Activated naive CD4-positive, alpha-beta T cell treated with anti-CD3 and anti-CD28 coated beads for 36 hours (primary cell): ENCODE results near the gene ATXN1. TPM values are rescaled to one million over a fixed set of nuclear protein-coding genes. Genes with fewer than 3 reads are reported as not detected.
"Not testable (repeated sequence)": the region's sequence is repeated elsewhere in the genome, so short reads cannot be mapped to it uniquely, and the experiment has no call there.

ENCODE experiments used
- CTCF ChIA-PET: fragments of 350-600 bp; sonication (Branson Sonifier 250); formaldehyde crosslinking; loops from one replicate; lab custom pipeline; 2021; ENCODE audit warnings: antibody characterized with exemption; lab: Charles Lee
- DNase-seq: peaks from one replicate; pipeline ENCODE4 v3.0.0-alpha.2; 2020
- H3K27ac Mint-ChIP-seq: one replicate; pipeline ENCODE4 v1.8.0; 2021; ENCODE audit warnings: mild to moderate bottlenecking, mixed read lengths
- H3K27me3 Mint-ChIP-seq: one replicate; pipeline ENCODE4 v1.8.0; 2021; ENCODE audit warnings: low read depth, mixed read lengths
- H3K36me3 Mint-ChIP-seq: one replicate; pipeline ENCODE4 v1.8.0; 2021; ENCODE audit warnings: low read depth, mixed read lengths
- H3K4me1 Mint-ChIP-seq: one replicate; pipeline ENCODE4 v1.8.0; 2021; ENCODE audit warnings: low read depth, mixed read lengths
- H3K4me3 Mint-ChIP-seq: one replicate; pipeline ENCODE4 v1.8.0; 2021; ENCODE audit warnings: mild to moderate bottlenecking, moderate library complexity, mixed read lengths
- H3K9me3 Mint-ChIP-seq: one replicate; pipeline ENCODE4 v1.8.0; 2021; ENCODE audit warnings: mixed read lengths
- intact Hi-C: fragments of 100-400 bp; cut with micrococcal nuclease; formaldehyde crosslinking; loops from one replicate; pipeline ENCODE4 v1.15.1; 2023
- total RNA-seq, 2 experiments: library from RNA; stranded (reverse); gene quantifications; one replicate each; pipeline ENCODE4 v1.2.3, GENCODE V29; 2021

ATXN1 gene
- total RNA-seq, 2 experiments from 2014 or later, result 9.4 to 12.7 TPM

DNA sequence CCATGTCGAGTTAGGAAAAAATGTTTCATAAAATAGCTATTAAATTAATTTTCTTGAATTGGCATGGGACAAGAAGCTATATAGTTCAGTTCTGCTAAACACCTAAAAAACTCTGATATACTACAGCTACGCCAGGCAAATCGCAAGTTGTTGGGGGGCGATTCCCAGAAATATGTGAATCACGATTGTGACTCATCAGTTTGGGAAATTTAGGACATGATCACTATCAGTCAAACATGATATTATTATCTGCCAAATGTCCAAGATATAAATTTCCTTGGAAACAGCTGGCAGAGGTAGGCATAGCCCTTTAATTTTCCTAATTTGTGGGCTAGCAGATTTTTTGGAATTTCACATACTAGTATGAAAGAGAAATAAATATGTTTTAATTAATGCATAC, 123.6 kb downstream of the ATXN1 start:
- peaks cover 11% of the 10 kb centered on the region for H3K36me3 Mint-ChIP-seq
- no peaks in the 10 kb centered on the region for H3K9me3 Mint-ChIP-seq
- H3K27ac Mint-ChIP-seq, result no peak overlapping the region
- no peaks in the 10 kb centered on the region for H3K27me3 Mint-ChIP-seq
- H3K4me1 Mint-ChIP-seq, result peaks cover 7% of the 10 kb centered on the region
- H3K4me3 Mint-ChIP-seq, result no peak overlapping the region
- CTCF ChIA-PET, result interaction anchor here (0.6 kb wide), 1 partner anchor 12 kb away, joined by 3 read pairs; no protein-coding TSS in a partner anchor
- intact Hi-C loops, result no loop called here
- no peak for DNase-seq

DNA sequence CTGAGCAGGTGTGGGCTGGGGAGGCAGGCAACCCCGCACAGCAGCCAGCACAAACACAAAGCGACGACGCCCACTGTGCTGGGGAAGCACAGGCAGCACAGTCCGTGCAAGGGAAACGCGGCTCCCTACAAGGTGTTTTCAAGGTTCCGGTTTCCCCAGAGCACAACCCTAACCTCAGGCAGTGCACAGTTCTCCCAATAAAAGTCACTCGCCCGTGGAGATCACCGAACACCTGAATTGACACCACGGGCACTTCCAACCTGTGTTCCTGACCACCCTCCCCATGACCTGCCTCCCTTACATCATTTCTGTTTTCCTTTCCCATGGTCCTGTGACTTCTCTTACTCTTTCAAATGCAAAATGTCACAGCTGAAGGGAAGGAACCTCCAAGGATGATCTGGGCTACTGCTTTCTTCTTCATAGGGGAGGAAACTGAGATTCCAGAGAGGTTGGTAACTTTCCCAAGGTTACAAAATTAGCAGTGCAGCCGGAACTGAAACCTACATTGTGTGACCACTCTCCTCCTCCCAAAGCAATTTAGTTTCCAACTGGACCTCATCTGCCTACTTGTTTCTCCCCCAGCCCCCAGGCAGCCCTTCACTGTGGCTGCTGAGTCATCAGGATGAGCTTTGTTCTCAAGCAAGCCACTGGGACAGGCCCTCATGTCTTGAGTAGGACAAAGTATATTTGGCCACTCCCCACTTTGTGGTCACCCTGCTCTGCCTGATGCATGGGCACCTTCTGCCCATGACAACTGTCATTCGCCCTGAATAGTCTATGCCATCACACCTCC, 125.3 kb downstream of the ATXN1 start:
- no peaks in the 10 kb centered on the region for H3K9me3 Mint-ChIP-seq
- peaks cover 6% of the 10 kb centered on the region for H3K4me1 Mint-ChIP-seq
- H3K4me3 Mint-ChIP-seq, result no peak overlapping the region
- H3K27me3 Mint-ChIP-seq, result no peaks in the 10 kb centered on the region
- no peak for DNase-seq
- intact Hi-C loops, result no loop called here
- CTCF ChIA-PET, result interaction anchor here (0.6 kb wide), 1 partner anchor 16 kb away, joined by 3 read pairs; no protein-coding TSS in a partner anchor
- H3K36me3 Mint-ChIP-seq, result peaks cover 8% of the 10 kb centered on the region
- H3K27ac Mint-ChIP-seq, result no peak overlapping the region

DNA sequence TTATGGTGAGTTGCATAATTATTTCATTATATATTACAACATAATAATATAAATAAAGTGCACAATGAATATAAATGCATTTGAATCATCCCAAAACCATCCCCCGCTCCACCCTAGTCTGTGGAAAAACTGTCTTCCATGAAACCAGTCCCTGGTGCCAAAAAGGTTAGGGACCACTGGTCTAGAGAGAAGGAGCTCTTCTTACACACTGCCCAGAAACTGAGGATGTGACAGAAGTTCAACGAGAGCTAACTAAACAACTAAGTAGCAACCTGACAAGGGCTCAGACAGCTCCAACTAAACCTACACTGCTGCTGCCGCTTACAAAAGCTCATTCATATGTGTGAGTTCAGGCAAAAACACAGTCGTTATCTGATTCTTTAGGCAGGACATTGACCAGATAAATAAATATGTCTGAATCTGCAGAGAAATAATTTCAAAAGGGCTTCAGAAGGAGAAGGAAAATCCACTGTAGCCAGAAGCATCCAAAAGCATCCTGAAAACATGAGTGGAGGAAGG, 125.9 kb downstream of the ATXN1 start:
- Mint-ChIP-seq H3K36me3 (peaks cover 8% of the 10 kb centered on the region), H3K4me1 (peaks cover 2% of the 10 kb centered on the region), H3K4me3 (no peak overlapping the region), H3K9me3 (no peaks in the 10 kb centered on the region), H3K27me3 (no peaks in the 10 kb centered on the region), H3K27ac (no peak overlapping the region)
- no peak for DNase-seq
- CTCF ChIA-PET, result interaction anchor here (0.6 kb wide), 2 partner anchors 15 to 58 kb away, joined by 3 read pairs; no protein-coding TSS in a partner anchor
- intact Hi-C loops, result no loop called here

DNA sequence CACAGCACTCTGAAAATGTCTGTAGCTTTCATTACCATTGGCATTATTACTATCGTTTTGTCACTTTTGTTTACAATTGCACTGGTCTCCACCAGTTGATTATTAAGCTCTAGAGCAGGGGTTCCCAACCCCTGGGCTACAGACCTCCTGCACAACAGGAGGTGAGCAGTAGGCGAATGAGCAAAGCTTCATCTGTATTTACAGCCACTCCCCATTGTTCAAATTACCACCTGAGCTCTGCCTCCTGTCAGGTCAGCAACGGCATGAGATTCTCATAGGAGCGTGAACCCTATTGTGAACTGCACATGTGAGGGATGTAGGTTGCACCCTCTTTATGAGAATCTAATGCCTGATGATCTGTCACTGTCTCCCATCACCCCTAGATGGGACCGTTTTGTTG, 126.4 kb downstream of the ATXN1 start:
- Mint-ChIP-seq H3K27me3 (no peaks in the 10 kb centered on the region), H3K4me3 (no peak overlapping the region), H3K36me3 (peaks cover 12% of the 10 kb centered on the region), H3K9me3 (no peaks in the 10 kb centered on the region), H3K27ac (no peak overlapping the region), H3K4me1 (no peaks in the 10 kb centered on the region)
- CTCF ChIA-PET, result interaction anchor here (0.6 to 0.7 kb wide), 2 partner anchors 57 to 161 kb away, joined by 3 read pairs; no protein-coding TSS in a partner anchor
- no peak for DNase-seq
- intact Hi-C loops, result no loop called here

DNA sequence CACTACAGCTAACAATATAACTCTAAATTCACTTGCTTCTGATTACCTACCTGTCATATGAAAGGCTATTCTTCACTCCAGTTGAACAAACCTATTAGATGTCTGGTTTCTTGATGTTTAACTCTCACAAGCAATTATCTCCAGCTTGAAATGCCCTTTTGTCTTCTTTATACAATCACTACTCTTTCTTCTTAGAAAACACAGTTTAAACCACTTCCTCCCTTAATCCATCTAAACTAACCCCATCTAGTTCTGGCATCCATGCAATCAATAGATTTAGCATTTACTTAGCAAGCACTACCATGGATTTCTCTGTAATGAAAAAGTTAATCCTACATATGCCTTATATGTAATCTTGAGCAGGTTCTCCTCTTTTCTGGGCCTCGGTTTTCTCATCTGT, 127.3 kb downstream of the ATXN1 start:
- Mint-ChIP-seq H3K27ac (no peak overlapping the region), H3K4me3 (no peak overlapping the region), H3K36me3 (peaks cover 9% of the 10 kb centered on the region), H3K4me1 (no peaks in the 10 kb centered on the region), H3K27me3 (no peaks in the 10 kb centered on the region), H3K9me3 (peaks cover 2% of the 10 kb centered on the region)
- no peak for DNase-seq
- intact Hi-C loops, result no loop called here
- CTCF ChIA-PET, result interaction anchor here (0.7 kb wide), 2 partner anchors 9 to 162 kb away, joined by 3 read pairs; no protein-coding TSS in a partner anchor

DNA sequence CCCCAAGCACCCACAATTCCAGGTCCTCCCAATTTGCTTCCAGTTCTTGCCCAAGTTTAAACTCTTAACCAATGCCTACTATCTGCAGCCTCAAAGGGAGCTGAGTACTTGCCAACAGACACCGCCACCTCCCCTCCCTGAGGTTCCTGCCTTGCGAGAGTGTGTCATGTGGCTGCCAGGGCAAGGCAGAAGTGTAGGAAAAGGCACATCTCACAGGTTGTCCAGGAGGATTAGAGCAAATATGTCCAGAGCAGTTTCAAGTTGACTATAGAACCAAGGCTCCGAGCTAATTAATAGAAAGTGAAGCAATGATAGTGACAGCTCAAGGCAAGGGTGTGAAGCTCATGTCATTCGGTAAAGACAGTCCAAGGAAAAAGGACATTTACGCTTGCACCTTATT, 127.8 kb downstream of the ATXN1 start:
- peaks cover 8% of the 10 kb centered on the region for H3K36me3 Mint-ChIP-seq
- intact Hi-C loops, result no loop called here
- peaks cover 6% of the 10 kb centered on the region for H3K9me3 Mint-ChIP-seq
- H3K27ac Mint-ChIP-seq, result no peak overlapping the region
- H3K4me3 Mint-ChIP-seq, result no peak overlapping the region
- no peaks in the 10 kb centered on the region for H3K27me3 Mint-ChIP-seq
- no peaks in the 10 kb centered on the region for H3K4me1 Mint-ChIP-seq
- no peak for DNase-seq
- CTCF ChIA-PET, result no interaction called here

DNA sequence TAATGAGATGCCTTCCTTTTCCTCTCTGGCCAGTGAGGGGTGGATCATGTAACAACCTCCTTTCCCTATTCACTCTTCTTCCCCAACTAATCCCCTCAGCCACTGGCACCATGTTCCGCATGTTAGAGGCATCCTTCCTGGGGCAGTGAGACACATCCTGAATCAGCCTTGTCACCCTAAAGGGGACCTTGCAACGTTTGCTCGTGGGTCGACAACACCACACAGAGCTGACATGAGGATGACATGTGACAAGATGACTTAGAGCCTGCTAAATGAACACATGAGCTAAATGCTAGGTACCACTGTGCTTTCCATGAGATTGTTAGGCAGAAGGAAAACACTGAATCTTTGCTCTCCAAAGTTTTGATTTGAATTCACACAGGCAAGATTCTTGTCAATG, 129.2 kb downstream of the ATXN1 start:
- peaks cover 6% of the 10 kb centered on the region for H3K9me3 Mint-ChIP-seq
- intact Hi-C loops, result no loop called here
- H3K27ac Mint-ChIP-seq, result no peak overlapping the region
- H3K4me1 Mint-ChIP-seq, result no peaks in the 10 kb centered on the region
- no peak for DNase-seq
- CTCF ChIA-PET, result interaction anchor here (1.0 kb wide), 1 partner anchor 88 kb away, joined by 3 read pairs; no protein-coding TSS in a partner anchor
- no peak overlapping the region for H3K4me3 Mint-ChIP-seq
- H3K27me3 Mint-ChIP-seq, result no peaks in the 10 kb centered on the region
- peaks cover 8% of the 10 kb centered on the region for H3K36me3 Mint-ChIP-seq

DNA sequence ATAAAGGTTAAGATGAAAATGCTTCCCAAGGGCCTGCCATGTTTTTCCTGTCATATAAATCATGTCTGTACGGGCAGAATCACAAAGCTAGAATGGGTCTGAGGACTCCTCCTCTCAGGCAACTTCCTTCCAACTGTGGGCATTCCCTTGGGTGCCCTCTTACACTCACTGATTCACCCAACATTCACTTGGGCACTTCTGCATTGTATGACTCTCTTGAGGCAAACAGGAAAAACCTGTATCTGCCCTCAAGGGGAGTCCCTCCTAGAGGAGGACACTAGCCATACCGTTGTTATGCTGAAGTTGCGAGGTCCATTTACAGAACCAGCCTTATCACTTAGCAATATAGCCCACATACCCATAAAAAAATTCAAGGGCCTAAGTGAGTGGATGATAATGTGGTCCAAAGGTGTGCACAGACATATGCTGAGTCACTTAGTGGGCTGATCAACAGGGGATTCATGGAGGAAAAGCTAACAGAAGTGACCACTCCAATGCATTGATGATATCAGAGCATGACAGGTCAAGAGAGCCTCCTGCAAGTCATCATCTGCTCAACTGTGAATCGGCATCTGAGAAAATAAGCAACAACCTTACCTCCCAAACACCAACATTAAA, 131.1 kb downstream of the ATXN1 start:
- no peaks in the 10 kb centered on the region for H3K4me1 Mint-ChIP-seq
- no peak overlapping the region for H3K27ac Mint-ChIP-seq

DNA sequence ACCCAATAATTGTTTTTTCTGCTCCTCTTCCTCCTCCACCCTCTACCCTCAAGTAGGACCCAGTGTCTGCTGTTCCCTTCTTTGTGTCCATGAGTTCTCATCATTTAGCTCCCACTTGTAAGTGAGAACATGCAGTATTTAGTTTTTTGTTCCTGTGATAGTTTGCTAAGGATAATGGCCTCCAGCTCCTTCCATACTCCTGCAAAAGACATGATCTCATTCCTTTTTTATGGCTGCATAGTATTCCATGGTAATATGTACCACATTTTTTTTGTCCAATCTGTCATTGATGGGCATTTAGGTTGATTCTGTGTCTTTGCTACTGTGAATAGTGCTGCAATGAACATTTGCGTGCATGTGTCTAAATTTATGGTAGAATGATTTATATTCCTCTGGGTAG, 132.7 kb downstream of the ATXN1 start:
- DNase-seq, H3K27me3 Mint-ChIP-seq, H3K36me3 Mint-ChIP-seq, H3K9me3 Mint-ChIP-seq, H3K4me1 Mint-ChIP-seq, H3K27ac Mint-ChIP-seq, H3K4me3 Mint-ChIP-seq, intact Hi-C loops: not testable (repeated sequence)
- CTCF ChIA-PET, result interaction anchor here (0.7 kb wide), 1 partner anchor 59 kb away, joined by 3 read pairs; no protein-coding TSS in a partner anchor

More for the DNA sequence above, 131.1 kb downstream of the ATXN1 start:
- DNase-seq, result no peak
- intact Hi-C loops, result no loop called here
- Mint-ChIP-seq H3K4me3 (no peak overlapping the region), H3K9me3 (peaks cover 6% of the 10 kb centered on the region), H3K27me3 (no peaks in the 10 kb centered on the region), H3K36me3 (peaks cover 8% of the 10 kb centered on the region)
- CTCF ChIA-PET, result no interaction called here

DNA sequence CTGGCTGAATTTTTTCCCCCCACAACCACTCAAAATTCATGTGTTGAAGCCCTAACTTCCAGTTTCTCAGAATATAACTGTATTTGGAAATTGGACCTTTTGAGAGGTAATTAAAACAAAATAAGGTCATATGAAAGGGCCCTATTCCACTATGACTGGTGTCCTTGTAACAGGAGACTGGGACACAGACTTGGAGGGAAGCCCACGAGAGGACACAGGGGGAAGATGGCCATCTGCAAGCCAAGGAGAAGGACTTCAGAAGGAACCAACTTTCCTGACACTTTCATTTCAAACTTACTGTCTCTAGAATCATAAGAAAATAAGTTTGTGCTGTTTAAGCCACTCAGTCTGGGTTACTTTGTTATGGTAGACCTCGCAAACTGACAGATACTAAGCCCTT, 134.6 kb downstream of the ATXN1 start:
- Mint-ChIP-seq H3K4me3 (no peak overlapping the region), H3K27ac (no peak overlapping the region), H3K4me1 (peaks cover 7% of the 10 kb centered on the region), H3K27me3 (no peaks in the 10 kb centered on the region), H3K36me3 (peaks cover 8% of the 10 kb centered on the region), H3K9me3 (peaks cover 6% of the 10 kb centered on the region)
- CTCF ChIA-PET, result no interaction called here
- intact Hi-C loops, result no loop called here
- no peak for DNase-seq

DNA sequence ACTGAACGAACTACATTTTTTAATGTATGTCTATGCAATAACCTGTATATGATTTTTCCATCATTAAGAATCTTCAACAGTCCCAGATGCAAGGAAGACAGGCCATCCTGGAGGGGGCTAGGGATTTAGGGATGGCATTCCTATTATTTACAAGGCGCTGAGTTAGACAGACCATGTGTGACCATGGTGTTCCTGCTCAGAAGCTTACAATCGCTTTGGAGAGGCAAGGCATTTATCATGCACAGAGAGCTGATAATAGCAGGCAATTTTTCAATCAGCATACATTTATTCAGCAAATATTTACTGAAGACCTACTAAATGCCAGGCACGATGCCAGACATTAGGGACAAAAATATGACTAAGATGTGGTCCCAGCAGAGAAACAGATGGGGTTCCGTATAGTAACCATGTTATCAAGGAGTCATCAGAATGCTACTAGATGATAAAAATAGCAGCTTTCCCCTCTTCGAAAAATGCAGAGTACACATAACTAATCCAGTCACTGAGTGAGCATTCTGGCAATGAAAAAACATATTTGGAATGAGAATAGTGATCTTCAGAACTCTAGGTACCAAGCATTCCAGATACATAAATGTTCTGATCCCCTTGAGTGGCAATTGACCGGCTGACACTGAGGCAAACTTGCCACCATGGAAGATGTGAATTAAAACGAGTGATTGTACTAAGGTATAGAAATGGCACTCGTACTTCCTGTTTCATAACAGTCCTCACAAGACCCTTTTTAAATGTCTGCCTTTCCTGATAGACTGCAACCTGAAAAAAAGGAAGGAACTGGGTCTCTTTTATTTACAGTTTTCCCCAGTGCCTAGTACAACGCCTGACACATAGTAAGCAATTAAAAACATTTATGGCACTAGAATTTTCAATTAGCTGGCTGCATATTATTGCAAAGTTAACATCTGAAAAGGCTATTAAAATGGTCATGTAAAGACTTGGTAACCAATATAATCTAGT, 135.7 kb downstream of the ATXN1 start:
- intact Hi-C loops, result no loop called here
- Mint-ChIP-seq H3K27me3 (no peaks in the 10 kb centered on the region), H3K9me3 (peaks cover 6% of the 10 kb centered on the region), H3K27ac (no peak overlapping the region), H3K4me1 (peaks cover 7% of the 10 kb centered on the region), H3K4me3 (no peak overlapping the region), H3K36me3 (peaks cover 3% of the 10 kb centered on the region)
- CTCF ChIA-PET, result interaction anchor here (1.0 kb wide), 1 partner anchor 8 kb away, joined by 3 read pairs; no protein-coding TSS in a partner anchor
- no peak for DNase-seq
